Spleen (tissue), 7 donors: ENCODE measurements around the gene CPN2.

Source experiments
- POLR2AphosphoS5 ChIP-seq, 3 donors: sonication (generic); formaldehyde crosslinking; IDR thresholded peaks; one replicate each; pipeline ENCODE4 v1.5.1; 2017; ENCODE audit warnings: antibody characterized with exemption in 3 of 3
- TF ChIP-seq, protein P1 (sequence below), 11 experiments: fragments of 200-600 bp in 7 of 11; fragments of 450-650 bp in 4 of 11; sonication (generic) in 4 of 11; IDR thresholded peaks in 8 of 11; conservative IDR thresholded peaks in 3 of 11; 1 replicate in 7 of 11; 2 replicates in 4 of 11; pipeline versions ENCODE4 v1.4.0 to v1.8.0; 2016 to 2021; ENCODE audit warnings: antibody characterized with exemption in 11 of 11, inconsistent platforms in 4 of 11, mild to moderate bottlenecking in 1 of 11
- donor health status: DM: no; HTN: no; CAD: no; lungs with moderate emphysema.
- donor health status: DM: no; HTN: no; CAD: no.
- donor health status: DM: no; HTN: no; CAD: no.

DNA sequence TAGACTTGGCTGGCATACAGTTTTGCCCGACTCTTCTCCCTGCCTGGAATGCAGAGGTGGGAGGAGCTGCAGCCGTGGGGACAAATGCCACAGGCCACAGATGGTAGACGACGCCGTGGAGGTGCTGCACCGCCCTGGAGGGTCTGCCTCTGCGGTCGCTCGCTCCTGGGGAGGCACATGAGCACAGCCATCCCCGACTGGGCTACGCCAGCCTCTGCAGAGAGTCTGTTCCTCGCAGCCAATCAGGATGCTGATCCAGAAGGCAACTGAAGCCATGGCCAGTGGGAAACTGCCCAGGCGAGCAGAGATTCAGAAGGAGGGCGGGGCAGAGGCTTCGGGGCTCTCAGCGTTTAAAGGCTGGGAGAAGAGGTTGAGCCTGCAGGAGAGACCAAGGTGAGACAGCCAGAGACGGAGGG lies 30.3 kb upstream of the CPN2 start:
- TF ChIP-seq, protein P1, sequence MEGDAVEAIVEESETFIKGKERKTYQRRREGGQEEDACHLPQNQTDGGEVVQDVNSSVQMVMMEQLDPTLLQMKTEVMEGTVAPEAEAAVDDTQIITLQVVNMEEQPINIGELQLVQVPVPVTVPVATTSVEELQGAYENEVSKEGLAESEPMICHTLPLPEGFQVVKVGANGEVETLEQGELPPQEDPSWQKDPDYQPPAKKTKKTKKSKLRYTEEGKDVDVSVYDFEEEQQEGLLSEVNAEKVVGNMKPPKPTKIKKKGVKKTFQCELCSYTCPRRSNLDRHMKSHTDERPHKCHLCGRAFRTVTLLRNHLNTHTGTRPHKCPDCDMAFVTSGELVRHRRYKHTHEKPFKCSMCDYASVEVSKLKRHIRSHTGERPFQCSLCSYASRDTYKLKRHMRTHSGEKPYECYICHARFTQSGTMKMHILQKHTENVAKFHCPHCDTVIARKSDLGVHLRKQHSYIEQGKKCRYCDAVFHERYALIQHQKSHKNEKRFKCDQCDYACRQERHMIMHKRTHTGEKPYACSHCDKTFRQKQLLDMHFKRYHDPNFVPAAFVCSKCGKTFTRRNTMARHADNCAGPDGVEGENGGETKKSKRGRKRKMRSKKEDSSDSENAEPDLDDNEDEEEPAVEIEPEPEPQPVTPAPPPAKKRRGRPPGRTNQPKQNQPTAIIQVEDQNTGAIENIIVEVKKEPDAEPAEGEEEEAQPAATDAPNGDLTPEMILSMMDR (IDR thresholded peaks at IDR 0.05 in 8 of 11, conservative IDR thresholded peaks at IDR 0.05 in 3 of 11) = no peak
- TF ChIP-seq POLR2AphosphoS5 (IDR thresholded peaks at IDR 0.05) = no peak
